ENCODE results near the gene ADAM33. TPM values are rescaled to one million over a fixed set of nuclear protein-coding genes. Genes with fewer than 3 reads are reported as not detected.

Gene ADAM33
- total RNA-seq, 2 donors from 2014 or later, result 6.7 to 8.1 TPM

GRCh38 chr20:3679749-3680700, 1.8 kb downstream of the ADAM33 start:
- Histone ChIP-seq H3K9me3 (no peaks in the 10 kb centered on the region), H3K9ac (ENCODE audit: low read depth in 2 of 2, low read length in 2 of 2) (peak overlapping the region; percentile 24 to 34), H3K27ac (peak overlapping the region; percentile 53), H3K4me3 (no peak overlapping the region), H3K36me3 (no peaks in the 10 kb centered on the region), H3K4me1 (no peaks in the 10 kb centered on the region), H3K27me3 (peaks cover 20% of the 10 kb centered on the region)
- no peak for TF ChIP-seq CTCF (IDR thresholded peaks at IDR 0.05)
- peak; percentile 41 for DNase-seq
- intact Hi-C loops (cut with DNase I), result loop anchor here (10.0 kb wide), 1 partner anchor 405 kb away; no protein-coding TSS in a partner anchor

- H3K27me3 ChIP-seq, result peaks cover 20% of the 10 kb centered on the region
- no peak for TF ChIP-seq CTCF (IDR thresholded peaks at IDR 0.05)
- H3K9me3 ChIP-seq, result no peaks in the 10 kb centered on the region
- H3K27ac ChIP-seq, result peak overlapping the region; percentile 53
- H3K4me3 ChIP-seq, result no peak overlapping the region
- DNase-seq, result no peak
- no peaks in the 10 kb centered on the region for H3K4me1 ChIP-seq
- no peaks in the 10 kb centered on the region for H3K36me3 ChIP-seq
- no peak overlapping the region for H3K9ac ChIP-seq (ENCODE audit: low read depth in 2 of 2, low read length in 2 of 2)
- intact Hi-C loops (cut with DNase I), result no loop called here
These were observed 2.7 kb downstream of the ADAM33 start for GRCh38 chr20:3678856-3679720.

GRCh38 chr20:3678198-3678597, 3.6 kb downstream of the ADAM33 start:
- Histone ChIP-seq H3K4me1 (no peaks in the 10 kb centered on the region), H3K27ac (no peak overlapping the region), H3K27me3 (peaks cover 25% of the 10 kb centered on the region), H3K4me3 (no peak overlapping the region), H3K36me3 (no peaks in the 10 kb centered on the region), H3K9me3 (no peaks in the 10 kb centered on the region), H3K9ac (ENCODE audit: low read depth in 2 of 2, low read length in 2 of 2) (no peak overlapping the region)
- intact Hi-C loops (cut with DNase I), result no loop called here
- TF ChIP-seq CTCF (IDR thresholded peaks at IDR 0.05), result no peak
- no peak for DNase-seq

GRCh38 chr20:3677733-3678132, 4.1 kb downstream of the ADAM33 start:
- H3K9me3 ChIP-seq, result no peaks in the 10 kb centered on the region
- no peak for TF ChIP-seq CTCF (IDR thresholded peaks at IDR 0.05)
- no peak overlapping the region for H3K9ac ChIP-seq (ENCODE audit: low read depth in 2 of 2, low read length in 2 of 2)
- no peaks in the 10 kb centered on the region for H3K36me3 ChIP-seq
- no peak overlapping the region for H3K27ac ChIP-seq
- DNase-seq, result peak; percentile 42
- intact Hi-C loops (cut with DNase I), result no loop called here
- H3K27me3 ChIP-seq, result peaks cover 29% of the 10 kb centered on the region
- H3K4me3 ChIP-seq, result no peak overlapping the region
- H3K4me1 ChIP-seq, result no peaks in the 10 kb centered on the region
